PFSK-1 (cell line): ENCODE results near the gene UBE2J2.

ENCODE experiments used
- POLR2AphosphoS5 ChIP-seq: IDR thresholded peaks from 2 replicates; pipeline ENCODE4 v1.6.1; 2012; ENCODE audit warnings: low read depth, mild to moderate bottlenecking, control low read depth, low read length, moderate library complexity
- TAF1 ChIP-seq: IDR thresholded peaks from 2 replicates; pipeline ENCODE4 v1.6.1; 2012; ENCODE audit warnings: low read length, control low read depth, borderline replicate concordance; ENCODE audit not compliant: insufficient read depth

DNA sequence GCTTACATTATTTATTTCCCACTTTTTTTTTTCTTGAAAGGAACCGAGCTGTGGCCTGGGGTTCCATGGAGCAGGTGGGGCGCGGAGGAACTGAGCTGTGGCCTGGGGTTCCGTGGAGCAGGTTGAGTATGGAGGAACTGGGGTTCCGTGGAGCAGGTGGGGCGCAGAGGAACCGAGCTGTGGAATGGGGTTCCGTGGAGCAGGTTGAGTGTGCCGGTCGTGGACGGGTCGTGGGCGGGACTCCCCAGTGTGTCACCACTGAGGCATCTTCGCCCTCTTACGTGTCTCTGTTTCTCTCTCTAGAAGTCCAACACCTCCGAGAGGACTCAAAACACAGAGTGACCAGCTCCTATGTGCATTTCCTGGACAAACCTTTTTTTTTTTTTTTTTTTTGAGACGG, 5.4 kb upstream of the UBE2J2 start:
- TF ChIP-seq TAF1 (no peak), POLR2AphosphoS5 (no peak)
